ENCODE measurements around the gene NUTM2E. TPM values are rescaled to one million over a fixed set of nuclear protein-coding genes. Genes with fewer than 3 reads are reported as not detected.
A peak's percentile ranks its signal among the peaks of the same experiment; 100 is the strongest.
"Not testable (repeated sequence)": the region's sequence is repeated elsewhere in the genome, so short reads cannot be mapped to it uniquely, and the experiment has no call there.

The NUTM2E gene, protein sequence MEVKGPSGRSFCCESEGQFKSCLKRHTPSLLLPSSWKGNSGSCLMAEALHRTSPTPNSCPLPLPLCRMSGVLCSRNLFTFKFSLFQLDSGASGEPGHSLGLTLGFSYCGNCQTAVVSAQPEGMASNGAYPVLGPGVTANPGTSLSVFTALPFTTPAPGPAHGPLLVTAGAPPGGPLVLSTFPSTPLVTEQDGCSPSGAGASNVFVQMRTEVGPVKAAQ (N-terminal part only)
- polyA plus RNA-seq (2013, experiment 1 of 2) = 0.03 TPM
- polyA plus RNA-seq (2013, experiment 2 of 2) = 0.01 TPM

- Histone ChIP-seq H3K4me3 (ENCODE audit: low read length in 2 of 2) (peak within 1 kb of the TSS; percentile 54 to 83), H3K9ac (ENCODE audit: low read depth, low read length, poor library complexity) (peak within 1 kb of the TSS; percentile 70), H3K4me2 (ENCODE audit: insufficient read depth, low read length, poor library complexity, severe bottlenecking) (peak within 1 kb of the TSS; percentile 33), H3K18ac (ENCODE audit: low read length) (peak within 1 kb of the TSS; percentile 89), H3K27ac (replicated peaks; ENCODE audit: low read length) (peak within 1 kb of the TSS; percentile 89), H2AFZ (ENCODE audit: low read length) (peak within 1 kb of the TSS; percentile 88)
- not testable (repeated sequence) for H3K79me1 ChIP-seq (ENCODE audit: low read depth, low read length); H2BK15ac ChIP-seq (ENCODE audit: low read length); H3K4me1 ChIP-seq (ENCODE audit: control insufficient read depth in 2 of 2, insufficient read depth in 1 of 2, low read depth in 1 of 2, low read length in 2 of 2); H2BK5ac ChIP-seq (ENCODE audit: low read length); H3K27me3 ChIP-seq (ENCODE audit: control insufficient read depth in 3 of 3, insufficient read depth in 3 of 3, low read depth in 1 of 3, low read length in 3 of 3); H3K4ac ChIP-seq (ENCODE audit: low read length); H3K9me3 ChIP-seq (replicated peaks in 1 of 2; ENCODE audit: control insufficient read depth in 2 of 2, insufficient read depth in 1 of 2, low read depth in 1 of 2, low read length in 2 of 2); H3K14ac ChIP-seq (ENCODE audit: low read length); H3K23ac ChIP-seq (ENCODE audit: low read depth, low read length, poor library complexity); H2AK5ac ChIP-seq (ENCODE audit: low read depth, low read length); H2BK120ac ChIP-seq (ENCODE audit: low read depth, low read length); H3K36me3 ChIP-seq (replicated peaks in 1 of 2; ENCODE audit: control insufficient read depth in 2 of 2, insufficient read depth in 2 of 2, low read length in 2 of 2); H4K8ac ChIP-seq (ENCODE audit: low read depth, low read length); H2BK12ac ChIP-seq (ENCODE audit: low read length); H4K91ac ChIP-seq (ENCODE audit: low read depth, low read length, poor library complexity)
- peak; percentile 57 for DNase-seq (ENCODE audit: low spot score)
- no CpG with 5 or more reads among the region's 78 CpGs for WGBS, 2 donors (ENCODE audit: extremely low coverage in 2 of 2, insufficient read length in 2 of 2, insufficient replicate concordance in 1 of 2)
These were observed at the start of gene NUTM2E for GRCh38 chr10:79826496-79827215. NUTM2E (plus strand) TSS chr10:79826739; CDS start chr10:79841741, 15,002 bp downstream.

DNA sequence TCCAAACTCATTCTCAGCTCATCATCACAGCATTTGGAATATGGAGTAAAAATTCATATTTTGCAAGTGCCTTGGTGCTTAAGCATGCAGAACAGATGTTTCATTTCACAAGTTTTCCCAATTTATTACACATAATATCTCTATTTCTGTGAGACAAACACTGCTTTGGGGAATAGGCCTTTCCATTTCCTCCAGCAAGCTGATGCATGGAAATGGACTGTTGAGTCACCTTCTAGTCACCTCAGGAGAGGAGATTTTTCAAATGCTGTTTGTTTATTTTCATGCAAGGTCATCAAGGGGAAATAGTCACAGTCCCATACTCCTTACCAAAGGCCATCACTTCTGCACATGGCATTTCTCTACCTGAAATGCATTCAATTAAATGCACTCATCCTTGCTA lies 48.5 kb upstream of the NUTM2E start:
- not testable (repeated sequence) for H3K18ac ChIP-seq (ENCODE audit: low read length); H3K9me3 ChIP-seq (replicated peaks in 1 of 2; ENCODE audit: control insufficient read depth in 2 of 2, insufficient read depth in 1 of 2, low read depth in 1 of 2, low read length in 2 of 2); H2BK12ac ChIP-seq (ENCODE audit: low read length); H2BK5ac ChIP-seq (ENCODE audit: low read length); H4K8ac ChIP-seq (ENCODE audit: low read depth, low read length); H4K91ac ChIP-seq (ENCODE audit: low read depth, low read length, poor library complexity); H3K4ac ChIP-seq (ENCODE audit: low read length); H3K4me2 ChIP-seq (ENCODE audit: insufficient read depth, low read length, poor library complexity, severe bottlenecking); H3K27ac ChIP-seq (replicated peaks; ENCODE audit: low read length); H3K23ac ChIP-seq (ENCODE audit: low read depth, low read length, poor library complexity); H3K9ac ChIP-seq (ENCODE audit: low read depth, low read length, poor library complexity); H3K79me1 ChIP-seq (ENCODE audit: low read depth, low read length); H3K4me1 ChIP-seq (ENCODE audit: control insufficient read depth in 2 of 2, insufficient read depth in 1 of 2, low read depth in 1 of 2, low read length in 2 of 2); H2AFZ ChIP-seq (ENCODE audit: low read length); H2BK120ac ChIP-seq (ENCODE audit: low read depth, low read length); DNase-seq (ENCODE audit: low spot score); H2BK15ac ChIP-seq (ENCODE audit: low read length); H3K27me3 ChIP-seq (ENCODE audit: control insufficient read depth in 3 of 3, insufficient read depth in 3 of 3, low read depth in 1 of 3, low read length in 3 of 3); H3K4me3 ChIP-seq (ENCODE audit: low read length in 2 of 2); H2AK5ac ChIP-seq (ENCODE audit: low read depth, low read length); H3K14ac ChIP-seq (ENCODE audit: low read length); H3K36me3 ChIP-seq (replicated peaks in 1 of 2; ENCODE audit: control insufficient read depth in 2 of 2, insufficient read depth in 2 of 2, low read length in 2 of 2)

GRCh38 chr10:79779310-79779938 lies 47.1 kb upstream of the NUTM2E start:
- H3K27me3 ChIP-seq (ENCODE audit: control insufficient read depth in 3 of 3, insufficient read depth in 3 of 3, low read depth in 1 of 3, low read length in 3 of 3); H3K23ac ChIP-seq (ENCODE audit: low read depth, low read length, poor library complexity); H4K8ac ChIP-seq (ENCODE audit: low read depth, low read length); H2BK12ac ChIP-seq (ENCODE audit: low read length); H3K79me1 ChIP-seq (ENCODE audit: low read depth, low read length); H2AFZ ChIP-seq (ENCODE audit: low read length); H2AK5ac ChIP-seq (ENCODE audit: low read depth, low read length); H3K14ac ChIP-seq (ENCODE audit: low read length); H3K27ac ChIP-seq (replicated peaks; ENCODE audit: low read length); H3K9me3 ChIP-seq (replicated peaks in 1 of 2; ENCODE audit: control insufficient read depth in 2 of 2, insufficient read depth in 1 of 2, low read depth in 1 of 2, low read length in 2 of 2); H4K91ac ChIP-seq (ENCODE audit: low read depth, low read length, poor library complexity); H3K9ac ChIP-seq (ENCODE audit: low read depth, low read length, poor library complexity); H3K4ac ChIP-seq (ENCODE audit: low read length); H2BK120ac ChIP-seq (ENCODE audit: low read depth, low read length); H3K4me3 ChIP-seq (ENCODE audit: low read length in 2 of 2); H3K4me2 ChIP-seq (ENCODE audit: insufficient read depth, low read length, poor library complexity, severe bottlenecking); H3K36me3 ChIP-seq (replicated peaks in 1 of 2; ENCODE audit: control insufficient read depth in 2 of 2, insufficient read depth in 2 of 2, low read length in 2 of 2); H3K4me1 ChIP-seq (ENCODE audit: control insufficient read depth in 2 of 2, insufficient read depth in 1 of 2, low read depth in 1 of 2, low read length in 2 of 2); H3K18ac ChIP-seq (ENCODE audit: low read length); H2BK15ac ChIP-seq (ENCODE audit: low read length); H2BK5ac ChIP-seq (ENCODE audit: low read length): not testable (repeated sequence)
- peak; percentile 45 for DNase-seq (ENCODE audit: low spot score)
- no CpG with 5 or more reads among the region's 14 CpGs for WGBS, 2 donors (ENCODE audit: extremely low coverage in 2 of 2, insufficient read length in 2 of 2, insufficient replicate concordance in 1 of 2)

DNA sequence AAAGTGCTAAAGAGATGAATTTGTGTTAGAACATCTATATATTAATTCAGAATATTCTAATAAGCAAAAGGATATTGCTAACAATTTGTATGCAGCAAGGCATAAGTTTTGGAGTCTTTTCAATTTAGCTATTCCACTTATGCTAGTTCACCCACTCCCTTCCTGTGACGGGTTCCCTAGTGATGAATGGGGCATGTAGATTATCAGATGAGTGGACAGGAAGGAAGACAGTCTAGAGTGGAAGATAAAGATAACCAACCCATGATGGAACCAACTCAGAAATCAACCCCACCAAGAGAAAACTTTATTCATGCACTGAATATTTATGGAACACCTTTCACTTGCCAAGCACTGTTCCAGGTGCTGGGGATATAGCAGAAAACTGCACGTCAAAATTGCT lies 46.5 kb upstream of the NUTM2E start:
- H3K14ac ChIP-seq (ENCODE audit: low read length); H3K36me3 ChIP-seq (replicated peaks in 1 of 2; ENCODE audit: control insufficient read depth in 2 of 2, insufficient read depth in 2 of 2, low read length in 2 of 2); H3K27ac ChIP-seq (replicated peaks; ENCODE audit: low read length); DNase-seq (ENCODE audit: low spot score); H4K8ac ChIP-seq (ENCODE audit: low read depth, low read length); H3K79me1 ChIP-seq (ENCODE audit: low read depth, low read length); H3K23ac ChIP-seq (ENCODE audit: low read depth, low read length, poor library complexity); H3K4me2 ChIP-seq (ENCODE audit: insufficient read depth, low read length, poor library complexity, severe bottlenecking); H3K27me3 ChIP-seq (ENCODE audit: control insufficient read depth in 3 of 3, insufficient read depth in 3 of 3, low read depth in 1 of 3, low read length in 3 of 3); H4K91ac ChIP-seq (ENCODE audit: low read depth, low read length, poor library complexity); H2BK120ac ChIP-seq (ENCODE audit: low read depth, low read length); H3K9me3 ChIP-seq (replicated peaks in 1 of 2; ENCODE audit: control insufficient read depth in 2 of 2, insufficient read depth in 1 of 2, low read depth in 1 of 2, low read length in 2 of 2); H3K4me3 ChIP-seq (ENCODE audit: low read length in 2 of 2); H3K18ac ChIP-seq (ENCODE audit: low read length); H2AFZ ChIP-seq (ENCODE audit: low read length); H2BK12ac ChIP-seq (ENCODE audit: low read length); H3K4ac ChIP-seq (ENCODE audit: low read length); H2AK5ac ChIP-seq (ENCODE audit: low read depth, low read length); H3K4me1 ChIP-seq (ENCODE audit: control insufficient read depth in 2 of 2, insufficient read depth in 1 of 2, low read depth in 1 of 2, low read length in 2 of 2); H2BK5ac ChIP-seq (ENCODE audit: low read length); H2BK15ac ChIP-seq (ENCODE audit: low read length); H3K9ac ChIP-seq (ENCODE audit: low read depth, low read length, poor library complexity): not testable (repeated sequence)
- WGBS, 2 donors (ENCODE audit: extremely low coverage in 2 of 2, insufficient read length in 2 of 2, insufficient replicate concordance in 1 of 2) = no CpG with 5 or more reads among the region's 2 CpGs

Measured in neuronal stem cell (in vitro differentiated cells).